NCI-H146 treated with DMSO at 0.1 percent for 48 hours (cell line): Measurements from ENCODE around the gene SACS.
A peak's percentile ranks its signal among the peaks of the same experiment; 100 is the strongest.
"Not testable (repeated sequence)": the region's sequence is repeated elsewhere in the genome, so short reads cannot be mapped to it uniquely, and the experiment has no call there.

Experiments
- DNase-seq: peaks from one replicate; lab custom pipeline; 2025; ENCODE audit not compliant: unreplicated experiment; lab: John Stamatoyannopoulos, UW

Gene SACS

DNA sequence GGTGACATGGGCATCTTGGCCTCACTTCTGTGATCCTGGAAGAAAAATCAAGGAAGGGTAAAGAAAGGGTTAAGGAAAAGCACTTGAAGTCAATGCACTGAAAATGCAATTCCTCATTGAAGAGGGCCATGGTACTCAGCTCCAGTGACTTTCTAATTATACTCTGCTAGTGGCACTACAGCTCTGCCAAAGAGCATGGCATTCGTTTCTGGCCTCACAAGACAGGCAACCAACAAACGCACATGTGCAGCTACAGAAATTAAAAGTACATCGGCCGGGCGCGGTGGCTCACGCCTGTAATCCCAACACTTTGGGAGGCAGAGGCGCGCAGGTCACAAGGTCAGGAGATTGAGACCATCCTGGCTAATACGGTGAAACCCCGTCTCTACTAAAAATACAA is 21.8 kb downstream of the SACS start:
- DNase-seq, result no peak

DNA sequence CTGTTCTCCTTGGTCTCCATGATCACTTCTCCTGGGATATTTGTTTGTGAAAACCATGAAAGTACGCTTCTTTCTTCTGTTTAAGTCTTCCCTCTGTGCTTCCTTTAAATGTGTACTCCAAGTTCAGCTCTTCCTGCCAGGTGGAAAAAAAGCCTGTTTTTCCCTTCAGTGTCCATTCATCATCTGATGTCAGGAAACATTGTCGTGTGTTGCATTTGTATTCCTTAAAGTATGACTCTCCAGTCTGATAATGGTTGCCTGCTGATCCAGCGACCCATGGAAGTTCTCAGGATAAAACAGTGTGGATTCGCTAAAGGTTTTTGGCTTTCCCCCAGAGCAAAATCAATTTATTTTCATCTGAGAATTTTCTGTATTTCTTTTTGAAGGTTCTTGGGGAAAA is 22.3 kb downstream of the SACS start:
- no peak for DNase-seq

DNA sequence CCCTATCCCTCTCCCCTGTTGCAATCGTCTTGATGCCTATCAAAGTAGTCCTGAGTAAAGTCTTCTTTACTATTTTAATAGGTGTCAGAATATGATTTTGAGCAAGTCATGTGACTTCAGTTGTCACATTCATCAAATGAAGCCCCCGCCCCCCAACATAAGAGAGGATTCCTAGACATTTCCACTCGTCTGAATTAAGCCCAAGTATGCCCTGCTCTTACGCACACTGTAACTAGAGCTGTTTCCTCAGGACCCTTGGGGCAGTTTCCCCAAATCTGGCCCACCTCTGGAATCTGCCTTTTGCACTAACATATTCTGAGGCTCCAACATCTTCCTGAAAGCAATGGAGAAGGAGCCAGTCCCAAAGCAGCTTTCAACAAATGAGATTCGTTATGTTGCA is 25.5 kb downstream of the SACS start:
- no peak for DNase-seq

GRCh38 chr13:23401156-23401555 is 32.3 kb downstream of the SACS start:
- not testable (repeated sequence) for DNase-seq

- DNase-seq, result no peak
These were observed 34.2 kb downstream of the SACS start for GRCh38 chr13:23399347-23399746.

GRCh38 chr13:23394821-23395220 is 38.7 kb downstream of the SACS start:
- no peak for DNase-seq

DNA sequence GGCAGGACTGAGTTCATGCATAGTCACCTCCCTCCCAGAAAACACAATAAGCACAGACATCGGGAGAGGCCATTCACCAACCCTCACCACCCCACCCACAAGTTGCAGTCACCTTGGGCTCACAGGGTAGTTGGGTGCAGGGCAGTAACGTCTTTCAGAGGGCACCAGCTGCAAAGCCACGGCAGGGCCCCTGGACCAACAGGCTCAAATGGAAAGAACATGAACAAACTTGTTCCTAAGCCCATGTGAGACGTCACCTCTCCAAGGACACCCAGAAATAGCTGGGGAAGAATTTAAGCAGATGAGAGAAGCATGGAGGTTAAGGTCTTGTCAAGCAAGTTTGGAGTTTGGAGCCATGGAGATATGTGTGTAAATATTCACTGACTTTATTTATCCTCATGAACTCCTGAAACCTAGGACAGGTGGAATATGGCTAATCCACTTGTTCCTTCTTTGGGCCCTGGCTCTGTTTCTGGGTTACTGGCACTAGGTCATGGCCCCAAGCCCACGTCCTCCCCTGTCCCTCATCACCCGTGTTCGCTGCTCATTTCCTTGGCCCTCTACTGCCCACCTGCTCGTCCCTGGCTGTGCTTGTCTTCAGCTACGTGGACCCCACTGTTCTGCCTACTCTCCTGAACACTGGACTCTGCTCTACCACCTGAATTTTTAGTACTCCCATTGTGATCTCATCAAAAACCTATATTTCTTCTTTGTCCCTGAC is 40.4 kb downstream of the SACS start:
- no peak for DNase-seq

DNA sequence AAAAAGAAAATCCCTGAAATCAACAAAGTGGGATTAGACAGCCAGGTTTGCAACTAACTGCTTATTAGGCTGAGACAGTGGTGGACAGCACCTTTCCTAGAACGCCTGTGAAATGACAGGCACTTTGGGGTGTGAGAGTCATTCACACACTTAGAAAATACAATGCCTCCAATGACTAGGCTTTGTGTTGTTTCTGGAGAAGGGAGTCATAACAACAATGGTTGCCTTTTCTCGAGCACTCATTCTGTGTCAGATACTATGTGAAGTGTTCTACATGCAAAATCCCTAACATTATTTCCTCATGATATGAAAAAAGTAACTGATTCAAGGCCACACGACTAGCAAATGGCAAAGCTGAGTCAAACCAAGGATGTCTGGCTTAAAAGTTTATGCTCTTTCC is 41.2 kb downstream of the SACS start:
- DNase-seq, result no peak

- DNase-seq, result no peak
These were observed 41.8 kb downstream of the SACS start for GRCh38 chr13:23391752-23392151.

- no peak for DNase-seq
These were observed 47.0 kb downstream of the SACS start for GRCh38 chr13:23386533-23386932.

DNA sequence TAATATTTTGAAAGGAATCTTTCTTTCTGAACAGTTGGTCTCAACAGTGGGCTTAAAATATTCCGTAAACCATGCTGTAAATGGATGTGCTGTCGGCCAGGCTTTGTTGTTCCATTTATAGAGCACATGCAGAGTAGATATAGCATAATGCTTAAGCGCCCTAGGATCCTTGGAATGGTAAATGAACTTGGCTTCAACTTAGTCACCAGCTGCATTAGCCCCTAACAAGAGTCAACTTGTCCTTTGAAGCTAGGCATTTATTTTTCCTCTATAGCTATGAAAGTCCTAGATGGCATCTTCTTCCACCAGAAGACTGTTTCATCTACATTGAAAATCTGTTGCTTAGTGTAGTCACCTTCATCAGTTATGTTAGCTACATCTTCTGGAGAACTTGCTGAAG is 47.6 kb downstream of the SACS start:
- no peak for DNase-seq

DNA sequence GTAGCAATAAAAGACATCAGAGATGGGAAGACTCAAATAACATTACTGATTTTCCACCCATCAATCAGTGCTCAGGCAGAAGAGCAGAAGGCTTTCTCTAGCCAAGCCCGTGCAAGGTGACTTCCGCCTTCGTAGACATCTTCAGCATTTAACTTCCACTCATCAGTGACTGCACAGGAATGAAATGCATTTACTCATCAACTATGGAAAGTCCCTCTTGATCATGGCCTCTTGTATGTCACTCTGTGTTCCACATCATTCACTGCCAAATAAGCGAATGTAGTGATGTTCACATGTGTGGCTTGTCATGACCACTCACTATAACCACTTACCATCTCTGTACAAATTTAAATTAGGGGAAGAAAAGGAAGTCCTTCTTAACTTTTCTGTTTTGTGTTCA is 49.4 kb downstream of the SACS start:
- DNase-seq, result no peak

GRCh38 chr13:23383151-23383550 is 50.4 kb downstream of the SACS start:
- no peak for DNase-seq

DNA sequence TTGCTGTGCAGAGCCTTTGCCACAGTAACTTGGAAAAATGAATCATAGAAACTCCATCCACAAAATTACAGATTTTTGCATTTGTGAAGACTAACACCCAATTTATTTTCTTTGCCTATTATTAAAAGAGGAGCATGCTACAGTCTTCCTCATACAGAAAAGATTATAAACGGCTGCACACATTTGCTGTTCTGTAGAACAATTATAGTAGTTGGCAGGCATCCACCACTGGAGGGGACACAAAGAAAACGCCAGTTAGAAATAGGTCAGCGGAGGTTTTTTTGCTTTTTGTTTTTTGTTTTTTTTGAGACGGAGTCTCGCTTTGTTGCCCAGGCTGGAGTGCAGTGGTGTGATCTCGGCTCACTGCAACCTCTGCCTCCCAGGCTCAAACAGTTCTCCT is 51.6 kb downstream of the SACS start:
- DNase-seq, result no peak

GRCh38 chr13:23380534-23380933 is 53.0 kb downstream of the SACS start:
- no peak for DNase-seq

GRCh38 chr13:23377983-23378632 is 55.4 kb downstream of the SACS start:
- no peak for DNase-seq

GRCh38 chr13:23377579-23377978 is 55.9 kb downstream of the SACS start:
- DNase-seq, result no peak

GRCh38 chr13:23375001-23375971 is 58.2 kb downstream of the SACS start:
- peak; percentile 48 for DNase-seq

GRCh38 chr13:23372264-23372906 is 61.1 kb downstream of the SACS start:
- DNase-seq, result no peak

- no peak for DNase-seq
These were observed 65.6 kb downstream of the SACS start for GRCh38 chr13:23367907-23368306.

- no peak for DNase-seq
These were observed 67.8 kb downstream of the SACS start for GRCh38 chr13:23365652-23366051.
